Retina (tissue), 1 donor: Measurements from ENCODE around the gene FXYD3.
A peak's percentile ranks its signal among the peaks of the same experiment; 100 is the strongest.
"Not testable (repeated sequence)": the region's sequence is repeated elsewhere in the genome, so short reads cannot be mapped to it uniquely, and the experiment has no call there.

Experiments
- DNase-seq: peaks from one replicate; pipeline ENCODE4 v3.0.0-alpha.2; 2016

FXYD3 gene

GRCh38 chr19:35144259-35144599 is 28.6 kb downstream of the FXYD3 start:
- no peak for DNase-seq

- no peak for DNase-seq
These were observed 29.2 kb downstream of the FXYD3 start for GRCh38 chr19:35144600-35145436.

- no peak for DNase-seq
These were observed 31.3 kb downstream of the FXYD3 start for GRCh38 chr19:35146746-35147459.

- no peak for DNase-seq
These were observed 33.8 kb downstream of the FXYD3 start for GRCh38 chr19:35149463-35149862.

- no peak for DNase-seq
These were observed 34.8 kb downstream of the FXYD3 start for GRCh38 chr19:35150445-35150844.

- no peak for DNase-seq
These were observed 35.8 kb downstream of the FXYD3 start for GRCh38 chr19:35151273-35152065.

- DNase-seq, result not testable (repeated sequence)
These were observed 37.5 kb downstream of the FXYD3 start for GRCh38 chr19:35153129-35153522.

GRCh38 chr19:35153701-35154524 is 38.3 kb downstream of the FXYD3 start:
- DNase-seq, result peak; percentile 61

- peak; percentile 51 for DNase-seq
These were observed 39.1 kb downstream of the FXYD3 start, which contains the start of gene FXYD5 for GRCh38 chr19:35154525-35155406. Gene FXYD5, plus strand, starts transcription at chr19:35154735. Its CDS starts 816 bp downstream, at chr19:35155551.

GRCh38 chr19:35155441-35155840 is 39.8 kb downstream of the FXYD3 start:
- no peak for DNase-seq

GRCh38 chr19:35155981-35156672 is 40.5 kb downstream of the FXYD3 start:
- no peak for DNase-seq

- DNase-seq, result no peak
These were observed 41.0 kb downstream of the FXYD3 start for GRCh38 chr19:35156673-35157014.

GRCh38 chr19:35157431-35157830 is 41.8 kb downstream of the FXYD3 start:
- no peak for DNase-seq

- no peak for DNase-seq
These were observed 44.0 kb downstream of the FXYD3 start for GRCh38 chr19:35159606-35160005.

- no peak for DNase-seq
These were observed 45.2 kb downstream of the FXYD3 start for GRCh38 chr19:35160629-35161433.

- no peak for DNase-seq
These were observed 45.8 kb downstream of the FXYD3 start for GRCh38 chr19:35161434-35161743.

GRCh38 chr19:35162471-35163326 is 47.1 kb downstream of the FXYD3 start:
- no peak for DNase-seq

GRCh38 chr19:35164418-35164817 is 48.8 kb downstream of the FXYD3 start:
- DNase-seq, result no peak
